Measurements from ENCODE around the gene DPP10. TPM values are rescaled to one million over a fixed set of nuclear protein-coding genes. Genes with fewer than 3 reads are reported as not detected.

The DPP10 gene
- total RNA-seq, 1 donor from 2014 or later: 73.0 TPM

- Mint-ChIP-seq H3K4me1 (no peaks in the 10 kb centered on the region), H3K27ac (no peak overlapping the region), H3K4me3 (no peak overlapping the region), H3K36me3 (no peaks in the 10 kb centered on the region), H3K9me3 (no peaks in the 10 kb centered on the region), H3K27me3 (ENCODE audit: low read depth) (no peaks in the 10 kb centered on the region)
- TF ChIP-seq CTCF (IDR thresholded peaks at IDR 0.05; ENCODE audit: unreplicated experiment): no peak
- DNase-seq (ENCODE audit: low spot score in 2 of 2, unreplicated experiment in 2 of 2): no peak
Observed at GRCh38 chr2:114769991-114770390, 327.6 kb downstream of the DPP10 start.

- Mint-ChIP-seq H3K36me3 (no peaks in the 10 kb centered on the region), H3K9me3 (no peaks in the 10 kb centered on the region), H3K27ac (no peak overlapping the region), H3K27me3 (ENCODE audit: low read depth) (peaks cover 17% of the 10 kb centered on the region), H3K4me3 (no peak overlapping the region), H3K4me1 (no peaks in the 10 kb centered on the region)
- TF ChIP-seq CTCF (IDR thresholded peaks at IDR 0.05; ENCODE audit: unreplicated experiment): no peak
- no peak for DNase-seq (ENCODE audit: low spot score in 2 of 2, unreplicated experiment in 2 of 2)
Observed at GRCh38 chr2:114784046-114784445, 341.6 kb downstream of the DPP10 start.

GRCh38 chr2:114784890-114785583 is 342.6 kb downstream of the DPP10 start:
- no peak for DNase-seq (ENCODE audit: low spot score in 2 of 2, unreplicated experiment in 2 of 2)
- Mint-ChIP-seq H3K4me3 (no peak overlapping the region), H3K27me3 (ENCODE audit: low read depth) (peaks cover 21% of the 10 kb centered on the region), H3K27ac (no peak overlapping the region), H3K9me3 (no peaks in the 10 kb centered on the region), H3K36me3 (no peaks in the 10 kb centered on the region), H3K4me1 (no peaks in the 10 kb centered on the region)
- TF ChIP-seq CTCF (IDR thresholded peaks at IDR 0.05; ENCODE audit: unreplicated experiment): no peak

GRCh38 chr2:114786901-114787300 is 344.5 kb downstream of the DPP10 start:
- TF ChIP-seq CTCF (IDR thresholded peaks at IDR 0.05; ENCODE audit: unreplicated experiment): no peak

GRCh38 chr2:114787486-114787885 is 345.0 kb downstream of the DPP10 start:
- Mint-ChIP-seq H3K4me1 (no peaks in the 10 kb centered on the region), H3K9me3 (no peaks in the 10 kb centered on the region), H3K36me3 (no peaks in the 10 kb centered on the region), H3K27ac (no peak overlapping the region), H3K4me3 (no peak overlapping the region), H3K27me3 (ENCODE audit: low read depth) (peaks cover 27% of the 10 kb centered on the region)
- DNase-seq (ENCODE audit: low spot score in 2 of 2, unreplicated experiment in 2 of 2): no peak
- no peak for TF ChIP-seq CTCF (IDR thresholded peaks at IDR 0.05; ENCODE audit: unreplicated experiment)

More at GRCh38 chr2:114786901-114787300, 344.5 kb downstream of the DPP10 start:
- no peaks in the 10 kb centered on the region for H3K9me3 Mint-ChIP-seq
- H3K27ac Mint-ChIP-seq: no peak overlapping the region
- no peak overlapping the region for H3K4me3 Mint-ChIP-seq
- DNase-seq (ENCODE audit: low spot score in 2 of 2, unreplicated experiment in 2 of 2): no peak
- H3K36me3 Mint-ChIP-seq: no peaks in the 10 kb centered on the region
- H3K4me1 Mint-ChIP-seq: no peaks in the 10 kb centered on the region
- peaks cover 27% of the 10 kb centered on the region for H3K27me3 Mint-ChIP-seq (ENCODE audit: low read depth)
